GM23248 (cell line): Measurements from ENCODE around the gene PEX3. TPM values are rescaled to one million over a fixed set of nuclear protein-coding genes. Genes with fewer than 3 reads are reported as not detected.

ENCODE experiments used
- DNase-seq: peaks from one replicate; pipeline ENCODE4 v3.0.0-alpha.2; 2015
- H2AFZ ChIP-seq: fragments of 200-600 bp; sonication (generic); 2 replicates; pipeline ENCODE4 v1.6.1; 2016; ENCODE audit warnings: antibody characterized with exemption
- H3F3A ChIP-seq: fragments of 200-600 bp; sonication (generic); 2 replicates; pipeline ENCODE4 v1.6.1; 2016; ENCODE audit warnings: mild to moderate bottlenecking, antibody characterized with exemption, mixed run types; ENCODE audit not compliant: insufficient read depth
- H3K27ac ChIP-seq: fragments of 200-600 bp; sonication (generic); 2 replicates; pipeline ENCODE4 v1.5.1; 2016; ENCODE audit warnings: mild to moderate bottlenecking
- H3K27me3 ChIP-seq: fragments of 200-600 bp; sonication (generic); replicated peaks from 2 replicates; pipeline ENCODE4 v1.6.1; 2016; ENCODE audit warnings: mild to moderate bottlenecking; ENCODE audit not compliant: insufficient read depth
- H3K36me3 ChIP-seq: fragments of 200-600 bp; sonication (generic); 2 replicates; pipeline ENCODE4 v1.6.1; 2016; ENCODE audit warnings: low read depth, mild to moderate bottlenecking
- H3K4me1 ChIP-seq: fragments of 200-600 bp; sonication (generic); 2 replicates; pipeline ENCODE4 v1.6.1; 2016; ENCODE audit warnings: mild to moderate bottlenecking; ENCODE audit not compliant: insufficient read depth
- H3K4me2 ChIP-seq: fragments of 200-600 bp; sonication (generic); one replicate; pipeline ENCODE4 v1.6.1; 2016; ENCODE audit warnings: mild to moderate bottlenecking; ENCODE audit not compliant: unreplicated experiment
- H3K4me3 ChIP-seq: fragments of 200-600 bp; sonication (generic); 2 replicates; pipeline ENCODE4 v1.5.1; 2016; ENCODE audit warnings: mild to moderate bottlenecking
- H3K79me2 ChIP-seq: fragments of 200-600 bp; sonication (generic); 2 replicates; pipeline ENCODE4 v1.6.1; 2016; ENCODE audit warnings: mild to moderate bottlenecking; ENCODE audit not compliant: insufficient read depth
- H3K9ac ChIP-seq: fragments of 200-600 bp; sonication (generic); 2 replicates; pipeline ENCODE4 v1.6.1; 2016; ENCODE audit warnings: mild to moderate bottlenecking
- H3K9me2 ChIP-seq: fragments of 200-600 bp; sonication (generic); 2 replicates; pipeline ENCODE4 v1.6.1; 2016; ENCODE audit warnings: mixed run types, mild to moderate bottlenecking, moderate library complexity; ENCODE audit not compliant: insufficient read depth
- H3K9me3 ChIP-seq: fragments of 200-600 bp; sonication (generic); one replicate; pipeline ENCODE4 v1.6.1; 2017; ENCODE audit warnings: low read depth
- H4K20me1 ChIP-seq: fragments of 200-600 bp; sonication (generic); 2 replicates; pipeline ENCODE4 v1.6.0; 2016; ENCODE audit not compliant: insufficient read depth
- EZH2 ChIP-seq: fragments of 200-600 bp; sonication (generic); IDR thresholded peaks from 2 replicates; pipeline ENCODE4 v1.6.1; 2018; ENCODE audit warnings: antibody characterized with exemption, mild to moderate bottlenecking; ENCODE audit not compliant: insufficient read depth, poor library complexity, severe bottlenecking
- EZH2phosphoT487 ChIP-seq: fragments of 200-600 bp; sonication (generic); IDR thresholded peaks from 2 replicates; pipeline ENCODE4 v1.6.1; 2018; ENCODE audit warnings: antibody characterized with exemption, moderate library complexity, mild to moderate bottlenecking, low read depth; ENCODE audit not compliant: insufficient read depth
- WGBS, 2 experiments: methylation state at CpG; one replicate each; pipeline ENCODE4 v1.1.6; 2015 to 2017; ENCODE audit warnings: low lambda C conversion rate in 2 of 2, low coverage in 1 of 2; ENCODE audit errors: missing lambda C conversion rate in 2 of 2; 5-methylcytosine and 5-hydroxymethylcytosine counted together
- in situ Hi-C: fragments of 300-500 bp; cut with MboI; formaldehyde crosslinking; loops from 2 replicates; pipeline ENCODE4 v1.15.0; 2020
- polyA plus RNA-seq: library from polyadenylated mRNA; unstranded; fragments of >200 nt; fragmentation: Nextera tagmentation; extraction: Ambion mirVana; gene quantifications from 2 replicates; pipeline ENCODE4 v1.2.1, GENCODE V29; 2016
- total RNA-seq: library from RNA; depleted of rRNA; stranded (reverse); fragments of >200 nt; shearing (Covaris generic); gene quantifications from 2 replicates; pipeline ENCODE4 v1.2.3, GENCODE V29; 2014

PEX3 gene
- total and polyA plus RNA-seq, 2 experiments from 2014 or later = 20.1 to 35.0 TPM

- in situ Hi-C loops = no loop called here
- Histone ChIP-seq H2AFZ (peak overlapping the region; percentile 31; the same call in 1 of the 2 replicates), H3K9ac (peak overlapping the region; percentile 69), H3K4me2 (peak overlapping the region; percentile 82), H3K9me3 (no peaks in the 10 kb centered on the region), H3K27me3 (no peaks in the 10 kb centered on the region), H3K9me2 (no peaks in the 10 kb centered on the region), H3K4me3 (peak overlapping the region; percentile 56), H3K4me1 (peaks cover 37% of the 10 kb centered on the region), H3K36me3 (no peaks in the 10 kb centered on the region), H3F3A (peaks cover 24% of the 10 kb centered on the region), H4K20me1 (no peaks in the 10 kb centered on the region), H3K79me2 (no peaks in the 10 kb centered on the region), H3K27ac (peak overlapping the region; percentile 79)
- DNase-seq = peak; percentile 88
- TF ChIP-seq EZH2phosphoT487 = 0 out of 2 replicates have a peak, but pooled peaks have one; percentile 73
- no peak for TF ChIP-seq EZH2
- WGBS, 2 experiments = 9 to 11% methylated on average over 9 of the region's 9 CpGs
Observed at GRCh38 chr6:143405373-143406154, 45.0 kb upstream of the PEX3 start.

GRCh38 chr6:143406673-143407072 is 43.9 kb upstream of the PEX3 start:
- no peak overlapping the region for H3K9ac ChIP-seq
- no peaks in the 10 kb centered on the region for H3K36me3 ChIP-seq
- H3K27ac ChIP-seq = no peak overlapping the region
- TF ChIP-seq EZH2 (no peak), EZH2phosphoT487 (no peak)
- in situ Hi-C loops = no loop called here
- H3K9me3 ChIP-seq = no peaks in the 10 kb centered on the region
- H2AFZ ChIP-seq = no peak overlapping the region
- H3K79me2 ChIP-seq = no peaks in the 10 kb centered on the region
- DNase-seq = no peak
- WGBS, 2 experiments = 93 to 99% methylated on average over 3 of the region's 3 CpGs
- H4K20me1 ChIP-seq = no peaks in the 10 kb centered on the region
- H3K4me2 ChIP-seq = no peak overlapping the region
- H3K4me3 ChIP-seq = no peak overlapping the region
- no peaks in the 10 kb centered on the region for H3K27me3 ChIP-seq
- H3K4me1 ChIP-seq = peaks cover 37% of the 10 kb centered on the region
- no peaks in the 10 kb centered on the region for H3K9me2 ChIP-seq
- H3F3A ChIP-seq = peaks cover 35% of the 10 kb centered on the region

- Histone ChIP-seq H3K4me1 (peaks cover 30% of the 10 kb centered on the region), H3K9me2 (no peaks in the 10 kb centered on the region), H4K20me1 (no peaks in the 10 kb centered on the region), H3F3A (peaks cover 36% of the 10 kb centered on the region), H3K79me2 (no peaks in the 10 kb centered on the region), H3K36me3 (no peaks in the 10 kb centered on the region), H3K27me3 (no peaks in the 10 kb centered on the region), H3K9ac (no peak overlapping the region), H2AFZ (no peak overlapping the region), H3K4me3 (no peak overlapping the region), H3K27ac (no peak overlapping the region), H3K4me2 (no peak overlapping the region), H3K9me3 (no peaks in the 10 kb centered on the region)
- in situ Hi-C loops = no loop called here
- TF ChIP-seq EZH2phosphoT487 (no peak), EZH2 (no peak)
- DNase-seq = no peak
Observed at GRCh38 chr6:143408151-143408786, 42.3 kb upstream of the PEX3 start.

- in situ Hi-C loops = no loop called here
- Histone ChIP-seq H3K79me2 (no peaks in the 10 kb centered on the region), H3K4me2 (no peak overlapping the region), H2AFZ (no peak overlapping the region), H3K9me3 (no peaks in the 10 kb centered on the region), H3K9ac (no peak overlapping the region), H3F3A (peaks cover 36% of the 10 kb centered on the region), H3K27me3 (no peaks in the 10 kb centered on the region), H3K4me1 (peaks cover 30% of the 10 kb centered on the region), H3K36me3 (no peaks in the 10 kb centered on the region), H3K4me3 (no peak overlapping the region), H3K27ac (no peak overlapping the region), H4K20me1 (no peaks in the 10 kb centered on the region), H3K9me2 (no peaks in the 10 kb centered on the region)
- TF ChIP-seq EZH2phosphoT487 (no peak), EZH2 (no peak)
- no peak for DNase-seq
Observed at GRCh38 chr6:143408787-143409162, 41.8 kb upstream of the PEX3 start.
